HUDEP-2 (cell line): ENCODE data around the gene C9orf85.
"Not testable (repeated sequence)": the region's sequence is repeated elsewhere in the genome, so short reads cannot be mapped to it uniquely, and the experiment has no call there.

Experiments
- DNase-seq, 76 experiments: peaks; one replicate each; lab custom pipeline; 2025; ENCODE audit not compliant: unreplicated experiment in 76 of 76; lab: John Stamatoyannopoulos, UW

The C9orf85 gene

DNA sequence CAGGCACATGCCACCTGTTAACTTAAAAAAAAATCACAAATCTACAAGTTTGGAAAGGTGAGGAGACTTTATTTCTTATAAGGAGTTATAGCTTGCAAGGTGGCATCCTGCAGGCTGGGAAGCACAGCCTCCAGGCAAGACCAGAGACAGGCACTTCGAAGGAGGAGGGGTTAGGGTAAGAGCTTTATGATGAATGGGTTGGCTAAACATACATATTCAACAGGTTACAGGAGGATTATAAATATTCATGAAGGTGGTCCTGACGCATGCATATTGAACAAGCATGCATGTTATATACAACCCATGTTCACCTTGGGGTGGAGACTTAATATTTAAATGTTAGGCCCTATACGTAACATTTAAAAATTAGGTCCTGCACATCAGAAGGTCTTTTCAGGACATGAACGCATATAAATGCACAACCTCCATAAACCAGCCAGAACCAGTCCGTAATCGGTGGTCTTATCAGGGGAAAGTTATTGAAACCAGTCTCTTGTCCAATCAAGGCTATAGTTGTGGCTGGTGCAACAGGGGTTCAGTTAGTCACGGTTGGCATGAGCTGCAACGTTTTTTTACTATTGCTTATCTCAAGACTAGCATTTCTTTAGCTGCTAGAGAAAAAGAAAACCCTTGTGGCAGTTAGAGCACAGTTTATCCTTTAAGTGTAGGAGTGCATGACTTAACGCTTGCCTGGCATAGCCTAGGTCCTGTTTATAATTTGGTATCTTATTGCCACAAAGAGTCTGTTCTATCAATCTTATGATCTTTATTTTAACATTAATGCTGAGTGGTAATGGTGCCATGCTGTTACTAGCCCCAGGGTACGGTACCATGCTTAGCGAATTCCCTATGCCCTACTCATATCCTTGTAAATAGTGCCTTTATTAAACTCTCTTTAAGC, 76.3 kb downstream of the C9orf85 start:
- DNase-seq: peak in 12 of 76 experiments; percentile 5 to 29 (median 16)

DNA sequence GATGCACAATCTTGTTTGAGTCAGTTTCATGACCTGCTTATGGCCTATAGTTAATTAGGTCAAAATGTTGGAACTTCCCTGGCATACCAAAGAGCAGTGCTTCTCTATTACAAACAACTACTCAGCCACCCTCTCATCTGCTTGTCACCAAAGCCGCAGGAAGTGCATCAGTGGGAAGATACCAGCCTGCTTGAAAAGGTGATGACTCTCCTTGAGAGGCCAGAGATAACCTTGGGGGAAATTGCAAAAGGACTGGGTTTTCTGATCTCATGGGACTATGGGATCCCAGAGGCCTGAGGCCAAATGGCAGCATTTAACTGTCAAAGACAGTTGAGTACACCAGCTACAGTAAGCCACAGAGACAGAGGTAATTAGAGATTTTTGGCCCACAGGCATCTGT, 79.0 kb downstream of the C9orf85 start:
- no peak for DNase-seq

DNA sequence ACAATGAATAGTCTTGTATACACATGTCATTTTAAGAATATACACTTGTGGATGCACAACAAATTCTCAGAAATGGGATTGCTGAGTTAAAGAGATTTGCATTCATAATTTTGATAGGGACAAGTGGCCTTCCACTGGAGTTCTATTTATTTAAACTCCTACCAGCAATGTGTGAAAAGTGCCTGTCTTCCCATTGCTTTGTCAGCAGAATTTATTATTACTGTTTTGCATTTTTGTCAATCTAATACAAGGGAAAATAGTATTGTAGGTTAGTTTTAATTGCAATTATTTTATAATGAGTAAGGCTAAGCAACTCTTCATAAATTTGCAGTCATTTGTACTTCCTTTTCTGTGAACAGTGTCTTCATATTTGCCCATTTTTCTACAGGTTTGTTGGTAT, 94.0 kb downstream of the C9orf85 start:
- no peak for DNase-seq

DNA sequence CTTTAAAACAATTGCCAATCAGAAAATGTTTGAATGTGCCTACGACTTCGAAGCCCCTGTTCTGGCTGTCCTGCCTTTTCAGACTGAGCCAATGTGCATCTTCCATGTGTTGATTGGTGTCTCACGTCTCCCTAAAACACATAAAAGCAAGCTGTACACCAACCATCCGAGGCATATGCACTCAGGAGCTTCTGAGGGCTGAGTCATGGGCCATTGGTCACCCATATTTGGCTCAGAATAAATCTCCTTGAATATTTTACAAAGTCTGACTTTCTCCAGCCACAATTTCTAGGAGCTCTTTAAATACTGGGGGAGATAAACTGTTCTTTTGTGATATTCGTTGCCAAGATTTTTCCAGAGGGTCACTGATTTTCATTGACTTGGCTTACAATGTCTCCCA, 95.1 kb downstream of the C9orf85 start:
- DNase-seq: no peak

DNA sequence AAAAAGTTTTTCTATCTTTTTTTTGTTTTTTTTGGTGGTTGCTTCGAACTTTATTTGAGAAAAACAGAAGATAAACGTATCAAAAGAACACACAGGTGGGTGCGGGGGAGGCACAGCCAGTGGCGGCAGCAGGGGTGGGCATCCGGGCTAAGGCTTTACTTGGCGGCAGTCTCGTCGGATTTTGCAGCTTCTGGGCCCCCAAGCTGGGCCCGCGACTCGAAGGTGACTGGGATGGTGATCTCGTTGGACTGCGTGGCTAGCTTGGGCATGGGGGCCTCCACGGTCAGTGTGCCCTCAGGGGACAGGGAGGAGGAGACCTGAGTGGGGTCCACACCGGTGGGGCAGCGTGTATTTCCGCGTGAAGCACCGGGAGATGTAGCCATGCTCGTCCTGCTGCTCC, 96.3 kb downstream of the C9orf85 start:
- not testable (repeated sequence) for DNase-seq

DNA sequence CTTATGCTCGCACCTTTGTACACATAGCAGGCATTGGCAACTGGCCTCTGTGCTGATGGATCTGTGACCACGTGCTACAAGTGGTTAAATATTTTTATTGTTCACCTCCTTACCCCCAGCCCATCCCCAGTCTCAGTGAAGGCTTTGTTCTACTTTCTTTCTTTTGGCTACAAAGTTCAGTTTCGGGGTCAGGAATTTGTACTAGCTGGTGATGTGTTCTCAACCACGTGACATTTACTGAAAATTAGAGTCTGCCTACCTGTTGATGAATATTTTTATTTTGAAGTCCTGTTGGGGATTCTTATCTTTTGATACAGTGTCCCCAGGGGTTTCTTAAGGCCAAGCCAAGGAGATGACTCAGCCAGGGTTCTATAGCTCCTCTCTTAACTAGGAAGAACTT, 101.2 kb downstream of the C9orf85 start:
- DNase-seq: no peak

DNA sequence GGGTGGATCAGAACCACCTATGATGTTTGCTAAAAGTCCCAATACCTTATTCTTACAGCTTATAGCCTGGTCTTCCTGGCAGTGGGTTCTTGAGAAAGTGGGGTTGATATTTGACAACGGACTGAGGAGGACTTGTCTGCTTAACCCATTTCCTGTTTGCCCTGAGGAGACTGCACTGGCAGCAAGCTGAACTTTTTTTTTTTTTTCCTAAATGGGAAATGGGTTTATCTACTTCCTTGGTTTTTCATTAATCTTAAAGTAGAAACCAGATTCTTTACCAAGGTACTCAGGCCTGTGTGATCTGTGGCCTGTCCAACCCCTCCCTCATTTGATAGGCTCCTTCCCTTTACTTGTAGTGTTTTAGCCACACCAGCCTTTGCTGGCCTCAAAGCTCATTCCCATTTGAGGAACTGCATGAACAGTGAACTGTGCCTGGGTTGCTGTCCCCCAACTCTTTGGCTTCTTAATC, 101.9 kb downstream of the C9orf85 start:
- no peak for DNase-seq

DNA sequence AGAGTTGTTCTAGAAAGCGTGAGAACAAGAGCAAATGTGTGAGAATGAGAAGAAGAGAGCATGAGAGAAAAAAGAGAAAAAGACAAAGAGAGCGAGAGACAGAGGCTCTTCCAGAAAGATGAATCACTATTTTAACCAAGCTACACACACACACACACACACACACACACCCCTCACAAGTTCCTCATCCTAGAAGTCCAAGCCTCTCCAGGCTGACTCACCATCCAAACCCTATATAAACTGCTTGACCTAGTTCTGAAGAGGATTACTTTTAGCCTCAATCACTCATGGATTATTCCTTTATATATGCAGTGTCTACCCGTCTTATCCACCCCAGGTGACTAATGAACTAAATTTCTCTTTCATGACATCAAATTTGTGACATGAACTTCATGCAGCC, 111.4 kb downstream of the C9orf85 start:
- DNase-seq: no peak
